Measurements from ENCODE around the gene TMEM107. TPM values are rescaled to one million over a fixed set of nuclear protein-coding genes. Genes with fewer than 3 reads are reported as not detected.

The TMEM107 gene
- total RNA-seq, 4 donors from 2014 or later, result 13.7 to 21.4 (median 19.4) TPM

DNA sequence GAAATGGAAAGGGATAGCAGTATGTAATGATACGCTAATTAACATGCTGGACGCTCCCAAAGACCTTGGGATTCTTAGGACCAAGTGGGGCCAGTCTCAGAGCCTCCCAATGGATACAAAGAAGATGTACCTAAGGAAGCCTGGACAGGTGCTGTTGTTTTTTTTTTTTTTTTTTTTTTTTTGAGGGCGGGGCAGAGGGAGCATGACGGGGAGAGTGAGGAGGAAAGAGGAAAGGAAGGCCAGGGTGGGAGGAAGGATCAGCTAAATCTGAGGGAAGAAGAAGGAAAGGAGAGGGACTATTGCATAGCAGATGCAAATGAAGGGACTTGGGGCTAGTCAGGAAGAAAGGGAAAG is 16.0 kb downstream of the TMEM107 start:
- Histone ChIP-seq H3K27ac (peak overlapping the region; percentile 97), H3K4me3 (no peak overlapping the region), H3K36me3 (peaks cover 15% of the 10 kb centered on the region), H3K9me3 (no peaks in the 10 kb centered on the region), H3K27me3 (no peaks in the 10 kb centered on the region), H3K4me1 (peaks cover 66% of the 10 kb centered on the region)
- TF ChIP-seq EP300 (IDR thresholded peaks at IDR 0.05), result no peak
- TF ChIP-seq POLR2A (IDR thresholded peaks at IDR 0.05), result no peak
- TF ChIP-seq, protein P1, sequence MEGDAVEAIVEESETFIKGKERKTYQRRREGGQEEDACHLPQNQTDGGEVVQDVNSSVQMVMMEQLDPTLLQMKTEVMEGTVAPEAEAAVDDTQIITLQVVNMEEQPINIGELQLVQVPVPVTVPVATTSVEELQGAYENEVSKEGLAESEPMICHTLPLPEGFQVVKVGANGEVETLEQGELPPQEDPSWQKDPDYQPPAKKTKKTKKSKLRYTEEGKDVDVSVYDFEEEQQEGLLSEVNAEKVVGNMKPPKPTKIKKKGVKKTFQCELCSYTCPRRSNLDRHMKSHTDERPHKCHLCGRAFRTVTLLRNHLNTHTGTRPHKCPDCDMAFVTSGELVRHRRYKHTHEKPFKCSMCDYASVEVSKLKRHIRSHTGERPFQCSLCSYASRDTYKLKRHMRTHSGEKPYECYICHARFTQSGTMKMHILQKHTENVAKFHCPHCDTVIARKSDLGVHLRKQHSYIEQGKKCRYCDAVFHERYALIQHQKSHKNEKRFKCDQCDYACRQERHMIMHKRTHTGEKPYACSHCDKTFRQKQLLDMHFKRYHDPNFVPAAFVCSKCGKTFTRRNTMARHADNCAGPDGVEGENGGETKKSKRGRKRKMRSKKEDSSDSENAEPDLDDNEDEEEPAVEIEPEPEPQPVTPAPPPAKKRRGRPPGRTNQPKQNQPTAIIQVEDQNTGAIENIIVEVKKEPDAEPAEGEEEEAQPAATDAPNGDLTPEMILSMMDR (IDR thresholded peaks at IDR 0.05), result no peak
- no peak for TF ChIP-seq POLR2AphosphoS5 (IDR thresholded peaks at IDR 0.05)
- no peak for DNase-seq (ENCODE audit: low spot score in 2 of 2)
- WGBS, result 64% methylated on average over 4 of the region's 4 CpGs

DNA sequence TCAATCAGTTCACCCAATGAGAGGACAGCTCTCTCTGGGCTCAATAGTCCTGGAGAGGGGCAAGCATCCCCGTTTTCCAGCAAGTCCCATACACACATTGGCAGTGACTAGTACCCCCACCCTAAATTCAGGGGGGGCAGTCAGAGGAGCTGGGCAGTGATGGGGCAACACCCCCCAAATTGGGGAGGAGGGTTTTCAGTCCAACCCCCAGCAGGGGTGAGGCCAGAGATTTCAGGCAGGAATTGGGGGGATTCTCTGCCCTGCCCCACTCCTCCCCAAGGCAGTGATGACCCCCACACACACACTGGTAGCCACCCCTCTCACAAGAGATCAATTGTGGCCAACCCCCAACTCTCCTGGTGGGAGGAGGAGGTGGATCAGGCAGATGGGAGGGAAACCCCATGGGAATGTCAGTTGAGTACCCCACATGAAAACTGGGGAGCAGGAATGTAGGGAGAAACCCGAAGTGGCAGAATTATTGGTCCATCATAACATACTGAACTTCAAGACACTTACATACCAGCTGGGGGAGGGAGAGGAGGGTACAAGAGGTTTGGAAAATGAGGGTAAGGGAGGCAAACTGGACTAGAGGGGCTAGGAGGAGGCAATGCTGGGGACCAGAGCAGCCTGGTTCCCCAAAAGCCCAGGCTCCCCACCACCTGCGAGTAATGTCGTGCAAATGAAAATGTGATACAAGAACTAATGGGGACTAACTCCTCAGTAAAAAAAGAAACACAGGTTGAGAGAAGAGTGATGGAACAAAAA is 16.5 kb downstream of the TMEM107 start:
- peak in 1 of 2 donors; percentile 62 for DNase-seq (ENCODE audit: low spot score in 2 of 2)
- Histone ChIP-seq H3K9me3 (no peaks in the 10 kb centered on the region), H3K4me3 (no peak overlapping the region), H3K27me3 (no peaks in the 10 kb centered on the region), H3K4me1 (peaks cover 62% of the 10 kb centered on the region), H3K36me3 (peaks cover 15% of the 10 kb centered on the region), H3K27ac (peak overlapping the region; percentile 39)
- WGBS, result 64% methylated on average over 4 of the region's 4 CpGs
- no peak for TF ChIP-seq POLR2AphosphoS5 (IDR thresholded peaks at IDR 0.05)
- TF ChIP-seq, protein P1 (IDR thresholded peaks at IDR 0.05), result no peak
- TF ChIP-seq POLR2A (IDR thresholded peaks at IDR 0.05), result no peak
- TF ChIP-seq EP300 (IDR thresholded peaks at IDR 0.05), result no peak

DNA sequence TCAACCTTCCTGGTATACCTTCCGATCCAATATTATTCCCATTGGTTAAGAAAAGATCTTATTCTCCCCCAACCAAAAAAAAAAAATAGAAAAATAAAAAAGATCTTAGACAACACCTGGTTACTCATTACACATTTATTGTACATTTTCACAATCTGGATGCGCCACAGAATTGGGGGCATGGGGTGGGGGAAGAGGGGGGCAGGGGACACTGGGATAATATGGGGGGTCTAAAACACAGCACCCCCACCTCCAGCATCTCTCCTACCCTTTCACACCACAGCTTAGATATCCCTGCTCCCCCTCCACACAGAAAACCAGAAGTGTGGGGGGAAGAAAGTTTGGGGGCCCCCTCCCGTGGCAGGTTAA is 17.2 kb downstream of the TMEM107 start:
- peaks cover 59% of the 10 kb centered on the region for H3K4me1 ChIP-seq
- WGBS, result 67% methylated on average over 3 of the region's 3 CpGs
- DNase-seq (ENCODE audit: low spot score in 2 of 2), result no peak

DNA sequence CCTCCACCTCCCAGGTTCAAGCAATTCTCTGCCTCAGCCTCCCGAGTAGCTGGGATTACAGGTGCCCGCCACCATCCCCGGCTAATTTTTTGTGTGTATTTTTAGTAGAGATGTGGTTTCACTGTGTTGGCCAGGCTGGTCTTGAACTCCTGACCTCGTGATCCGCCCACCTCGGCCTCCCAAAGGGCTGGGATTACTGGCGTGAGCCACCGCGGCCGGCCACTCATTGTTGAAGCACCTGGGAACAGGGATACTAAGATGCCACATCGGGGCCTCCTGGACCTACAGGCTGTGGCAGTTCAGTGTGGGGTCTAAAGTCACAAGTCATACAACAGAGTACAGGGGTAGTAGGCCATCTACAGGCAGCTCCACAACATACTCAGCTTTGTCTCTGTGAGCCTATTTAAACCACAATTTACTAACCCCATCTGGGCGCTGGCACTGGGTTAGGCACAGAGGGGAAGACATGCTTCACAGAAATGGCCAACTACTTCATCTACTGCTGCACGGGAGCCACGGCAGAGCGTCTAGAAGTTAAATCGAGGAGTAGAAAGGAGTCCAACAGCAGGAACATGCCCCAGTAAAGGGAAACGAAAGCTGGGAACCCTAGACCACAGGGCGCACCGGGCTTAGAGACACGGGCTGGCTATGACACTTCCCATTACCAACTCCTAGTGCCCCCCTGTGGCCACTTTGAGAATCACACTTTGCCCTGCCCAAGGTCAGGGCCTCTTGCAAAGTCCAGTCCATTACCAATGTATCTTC is 17.7 kb downstream of the TMEM107 start:
- H3K27ac ChIP-seq, result peak overlapping the region; percentile 96
- no peaks in the 10 kb centered on the region for H3K27me3 ChIP-seq
- peak; percentile 96 to 97 for DNase-seq (ENCODE audit: low spot score in 2 of 2)
- peaks cover 59% of the 10 kb centered on the region for H3K4me1 ChIP-seq
- no peaks in the 10 kb centered on the region for H3K9me3 ChIP-seq
- WGBS, result 40% methylated on average over 19 of the region's 20 CpGs
- peak in 1 of 3 donors; percentile 22 for TF ChIP-seq POLR2AphosphoS5 (IDR thresholded peaks at IDR 0.05)
- TF ChIP-seq EP300 (IDR thresholded peaks at IDR 0.05), result no peak
- TF ChIP-seq, protein P1 (IDR thresholded peaks at IDR 0.05), result peak; percentile 89 to 96
- H3K36me3 ChIP-seq, result peaks cover 15% of the 10 kb centered on the region
- no peak overlapping the region for H3K4me3 ChIP-seq

More for the DNA sequence above, 17.2 kb downstream of the TMEM107 start:
- peak overlapping the region; percentile 96 for H3K27ac ChIP-seq
- H3K9me3 ChIP-seq, result no peaks in the 10 kb centered on the region
- H3K27me3 ChIP-seq, result no peaks in the 10 kb centered on the region
- H3K4me3 ChIP-seq, result no peak overlapping the region
- H3K36me3 ChIP-seq, result peaks cover 15% of the 10 kb centered on the region
- TF ChIP-seq EP300 (IDR thresholded peaks at IDR 0.05) (no peak), POLR2AphosphoS5 (IDR thresholded peaks at IDR 0.05) (no peak), POLR2A (IDR thresholded peaks at IDR 0.05) (no peak)
- TF ChIP-seq, protein P1 (IDR thresholded peaks at IDR 0.05), result no peak
